Measurements from ENCODE around the gene NFIX. TPM values are rescaled to one million over a fixed set of nuclear protein-coding genes. Genes with fewer than 3 reads are reported as not detected.
"Not testable (repeated sequence)": the region's sequence is repeated elsewhere in the genome, so short reads cannot be mapped to it uniquely, and the experiment has no call there.

NFIX gene
- total and polyA plus RNA-seq, 5 donors: 67.4 to 168 (median 146) TPM

DNA sequence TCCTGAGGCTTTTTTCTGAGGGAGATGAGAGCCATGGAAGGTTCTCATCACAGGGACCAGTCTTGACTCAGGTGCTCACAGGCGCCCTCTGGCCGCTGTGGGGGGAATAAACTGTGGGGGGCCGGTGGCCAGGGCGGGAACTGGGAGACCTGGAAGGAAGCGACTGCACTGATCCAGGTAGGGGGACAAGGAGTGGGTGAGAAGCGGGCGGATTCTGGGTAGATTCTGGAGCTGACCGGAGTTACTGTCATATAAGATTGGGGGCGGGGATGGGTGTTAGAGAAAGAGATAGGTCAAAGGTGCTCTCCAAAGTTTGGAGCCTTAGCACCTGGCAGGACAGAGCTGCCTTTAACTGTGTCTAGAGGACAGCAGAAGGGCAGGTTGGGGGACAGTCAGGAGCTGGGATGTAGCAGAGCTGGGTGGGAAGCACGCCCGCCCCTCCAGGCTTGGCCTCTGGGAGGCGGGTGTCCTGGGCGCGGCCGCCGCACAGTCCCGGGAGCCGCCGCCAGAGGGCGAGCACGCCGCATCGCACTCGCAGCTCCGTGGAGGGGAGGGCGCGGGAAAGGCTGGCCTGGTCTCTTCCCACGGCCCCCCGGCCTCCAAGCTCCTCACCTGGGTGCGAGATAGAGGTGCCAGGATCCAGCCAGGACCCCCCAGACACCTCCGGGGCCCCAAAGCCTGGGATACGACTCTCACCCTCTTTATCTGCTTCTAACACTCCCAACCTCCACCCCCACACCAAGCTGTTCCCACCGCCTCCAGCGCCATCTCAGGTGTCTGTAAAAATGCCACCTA is 30.1 kb upstream of the NFIX start:
- DNase-seq (peak; percentile 82 to 93 (median 93)), ATAC-seq (peak; percentile 92 to 94)
- peak overlapping the region; percentile 13 for H3K27ac ChIP-seq (ENCODE audit: low read length)
- H3K9me3 ChIP-seq (ENCODE audit: control insufficient read depth, low read length): no peaks in the 10 kb centered on the region
- no peaks in the 10 kb centered on the region for H3K4me1 ChIP-seq (ENCODE audit: control insufficient read depth, insufficient read depth, low read length)
- WGBS: 1% methylated on average over 34 of the region's 34 CpGs
- H3K27me3 ChIP-seq (ENCODE audit: control insufficient read depth, insufficient read depth): no peaks in the 10 kb centered on the region
- H3K4me3 ChIP-seq (ENCODE audit: low read length): peak overlapping the region; percentile 63
- intact Hi-C loops (cut with DNase I): loop anchor here in 1 of 4 donors (10.0 kb wide), 1 partner anchor 80 kb away; the partner anchor contains the start of genes DNASE2 and KLF1

DNA sequence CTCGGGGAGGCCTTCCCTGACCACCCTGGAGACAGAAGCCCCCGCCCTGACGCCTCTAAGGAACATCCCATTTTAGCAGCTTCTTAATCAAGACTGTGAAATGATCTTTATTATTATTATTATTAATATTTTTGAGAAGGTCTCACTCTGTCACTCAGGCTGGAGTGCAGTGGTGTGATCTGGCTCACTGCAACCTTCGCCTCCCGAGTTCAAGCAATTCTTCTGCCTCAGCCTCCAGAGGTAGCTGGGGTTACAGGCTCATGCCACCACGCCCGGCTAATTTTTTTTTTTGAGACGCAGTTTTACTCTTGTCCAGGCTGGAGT is 29.5 kb upstream of the NFIX start:
- no peaks in the 10 kb centered on the region for H3K4me1 ChIP-seq (ENCODE audit: control insufficient read depth, insufficient read depth, low read length)
- H3K27ac ChIP-seq (ENCODE audit: low read length): no peak overlapping the region
- no peaks in the 10 kb centered on the region for H3K9me3 ChIP-seq (ENCODE audit: control insufficient read depth, low read length)
- intact Hi-C loops (cut with DNase I): loop anchor here in 1 of 4 donors (10.0 kb wide), 1 partner anchor 81 kb away; the partner anchor contains the start of genes DNASE2 and KLF1
- 50% methylated on average over 8 of the region's 8 CpGs for WGBS
- DNase-seq: no peak
- no peaks in the 10 kb centered on the region for H3K27me3 ChIP-seq (ENCODE audit: control insufficient read depth, insufficient read depth)
- no peak for ATAC-seq
- H3K4me3 ChIP-seq (ENCODE audit: low read length): no peak overlapping the region

DNA sequence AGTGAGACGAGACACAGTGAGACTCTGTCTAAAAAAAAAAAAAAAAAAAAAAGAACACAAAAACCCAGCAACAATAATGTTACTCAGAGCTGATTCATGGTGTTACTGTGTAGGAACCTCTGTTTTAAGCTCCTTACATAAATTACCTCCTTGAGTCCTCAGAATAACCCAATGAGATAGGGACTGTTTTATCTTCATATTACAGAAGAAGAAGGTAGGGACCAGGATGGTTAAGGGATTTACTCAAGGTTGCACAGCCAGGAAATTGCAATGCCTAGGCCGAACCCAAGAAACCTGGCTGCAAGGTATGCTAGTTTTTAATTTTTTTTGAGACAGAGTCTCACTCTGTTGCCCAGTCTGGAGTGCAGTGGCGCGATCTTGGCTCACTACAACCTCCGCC is 27.4 kb upstream of the NFIX start:
- WGBS: 95% methylated on average over 5 of the region's 5 CpGs
- Histone ChIP-seq H3K4me1 (ENCODE audit: control insufficient read depth, insufficient read depth, low read length) (no peaks in the 10 kb centered on the region), H3K4me3 (ENCODE audit: low read length) (no peak overlapping the region), H3K9me3 (ENCODE audit: control insufficient read depth, low read length) (no peaks in the 10 kb centered on the region), H3K27me3 (ENCODE audit: control insufficient read depth, insufficient read depth) (no peaks in the 10 kb centered on the region), H3K27ac (ENCODE audit: low read length) (no peak overlapping the region)
- no peak for DNase-seq
- intact Hi-C loops (cut with DNase I): loop anchor here in 1 of 4 donors (10.0 kb wide), 1 partner anchor 83 kb away; the partner anchor contains the start of genes DNASE2 and KLF1
- no peak for ATAC-seq

DNA sequence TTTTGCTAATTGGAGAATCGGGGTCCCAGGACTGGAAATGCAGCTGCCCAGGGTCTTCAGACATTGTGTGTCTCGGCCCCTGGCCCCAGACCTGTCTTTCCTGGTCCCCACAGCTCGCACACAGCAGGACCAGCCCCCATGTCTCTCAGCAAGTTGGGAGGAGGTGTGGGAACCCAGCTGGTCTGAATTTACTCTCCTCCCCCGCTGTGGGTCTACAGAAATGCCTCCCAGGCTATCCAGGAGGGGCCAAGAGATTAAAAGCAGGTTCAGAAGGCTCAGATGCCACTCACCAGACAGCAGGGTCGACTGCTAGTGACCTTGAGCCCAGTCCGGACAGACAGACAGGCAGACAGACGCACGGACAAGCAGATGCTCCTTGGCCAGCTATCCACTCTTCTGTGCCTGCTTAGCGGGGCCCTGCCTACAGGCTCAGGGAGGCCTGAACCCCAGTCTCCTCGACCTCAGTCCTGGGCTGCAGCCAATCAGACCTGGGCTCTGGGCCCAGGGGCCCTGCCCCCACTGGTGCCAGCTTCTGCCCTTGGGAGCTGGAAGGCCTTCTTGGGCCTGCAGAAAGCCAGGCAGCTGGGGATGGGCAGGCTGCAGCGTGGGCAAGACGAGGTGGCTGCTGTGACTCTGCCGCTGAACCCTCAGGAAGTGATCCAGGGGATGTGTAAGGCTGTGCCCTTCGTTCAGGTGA is 25.8 kb upstream of the NFIX start, which contains the start of gene DAND5:
TSS of gene DAND5 (plus strand) at position 285 of the 697 bp plus-strand sequence. CDS start at position 370, 85 bp downstream.
- peak; percentile 53 to 89 (median 67) for DNase-seq
- intact Hi-C loops (cut with DNase I): loop anchor here in 1 of 4 donors (10.0 kb wide), 1 partner anchor 85 kb away; the partner anchor contains the start of genes DNASE2 and KLF1
- WGBS: 42% methylated on average over 14 of the region's 14 CpGs
- H3K27me3 ChIP-seq (ENCODE audit: control insufficient read depth, insufficient read depth): no peaks in the 10 kb centered on the region
- no peaks in the 10 kb centered on the region for H3K4me1 ChIP-seq (ENCODE audit: control insufficient read depth, insufficient read depth, low read length)
- no peak within 1 kb of the TSS for H3K4me3 ChIP-seq (ENCODE audit: low read length)
- H3K9me3 ChIP-seq (ENCODE audit: control insufficient read depth, low read length): no peaks in the 10 kb centered on the region
- ATAC-seq: peak; percentile 41 to 66
- peak within 1 kb of the TSS; percentile 44 for H3K27ac ChIP-seq (ENCODE audit: low read length)

DNA sequence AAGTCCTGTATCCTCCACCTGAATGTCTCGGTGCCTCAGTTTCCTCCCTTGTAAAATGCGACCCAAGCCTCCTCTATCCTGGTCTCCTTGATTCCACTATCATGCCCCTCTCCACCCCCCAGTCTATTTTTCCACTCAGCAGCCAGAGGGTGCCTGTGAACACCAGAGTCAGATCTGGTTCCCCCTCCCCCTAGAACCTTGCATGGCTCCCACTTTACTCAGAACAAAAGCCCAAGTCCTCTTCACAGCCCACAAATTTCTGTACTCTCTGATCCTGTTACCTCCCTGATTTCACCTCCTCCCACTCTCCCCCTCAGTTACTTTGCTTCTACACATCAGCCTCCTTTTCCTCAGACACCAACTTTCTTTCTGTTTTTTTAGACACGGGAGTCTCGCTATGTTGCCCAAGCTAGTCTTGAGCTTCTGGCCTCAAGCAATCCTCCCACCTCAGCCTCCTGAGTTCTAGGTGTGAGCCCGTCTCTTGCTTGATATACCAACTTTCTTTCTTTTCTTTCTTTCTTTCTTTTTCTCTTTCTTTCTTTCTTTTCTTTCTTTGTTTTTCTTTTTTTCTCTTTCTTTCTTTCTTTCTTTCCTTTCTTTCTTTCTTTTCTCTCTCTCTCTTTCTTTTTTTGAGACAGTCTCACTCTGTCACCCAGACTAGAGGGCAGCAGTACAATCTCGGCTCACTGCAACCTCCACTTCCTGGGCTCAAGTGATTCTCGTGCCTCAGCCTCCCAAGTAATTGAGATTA is 25.0 kb upstream of the NFIX start:
- intact Hi-C loops (cut with DNase I): loop anchor here in 2 of 4 donors (10.0 kb wide), 3 partner anchors 295 to 615 kb away; no protein-coding TSS in a partner anchor
- Histone ChIP-seq H3K27me3 (ENCODE audit: control insufficient read depth, insufficient read depth) (no peaks in the 10 kb centered on the region), H3K9me3 (ENCODE audit: control insufficient read depth, low read length) (no peaks in the 10 kb centered on the region), H3K4me3 (ENCODE audit: low read length) (no peak overlapping the region), H3K27ac (ENCODE audit: low read length) (peak overlapping the region; percentile 44), H3K4me1 (ENCODE audit: control insufficient read depth, insufficient read depth, low read length) (no peaks in the 10 kb centered on the region)
- no peak for ATAC-seq
- 83% methylated on average over 7 of the region's 7 CpGs for WGBS
- DNase-seq: no peak

DNA sequence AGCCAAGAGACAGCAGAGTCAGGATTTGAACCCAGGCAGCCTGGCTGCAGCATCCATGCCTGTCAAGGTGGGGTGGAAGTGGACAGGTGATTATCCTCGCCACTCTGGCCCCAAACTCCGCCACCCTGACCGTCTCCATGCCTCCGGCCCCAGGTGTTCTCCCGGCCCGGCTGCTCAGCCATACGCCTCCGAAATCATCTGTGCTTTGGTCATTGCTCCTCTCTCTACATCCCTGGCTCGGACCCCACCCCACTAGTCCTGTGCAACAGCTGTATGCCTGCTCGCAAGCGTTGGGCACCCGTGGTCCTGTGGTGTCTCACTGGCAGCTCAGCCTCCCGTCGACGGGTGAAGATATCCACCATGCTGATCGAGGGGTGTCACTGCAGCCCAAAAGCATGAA is 22.0 kb upstream of the NFIX start:
- Histone ChIP-seq H3K9me3 (ENCODE audit: control insufficient read depth, low read length) (no peaks in the 10 kb centered on the region), H3K4me1 (ENCODE audit: control insufficient read depth, insufficient read depth, low read length) (no peaks in the 10 kb centered on the region), H3K27ac (ENCODE audit: low read length) (no peak overlapping the region), H3K27me3 (ENCODE audit: control insufficient read depth, insufficient read depth) (no peaks in the 10 kb centered on the region), H3K4me3 (ENCODE audit: low read length) (no peak overlapping the region)
- intact Hi-C loops (cut with DNase I): loop anchor here in 2 of 4 donors (10.0 kb wide), 3 partner anchors 292 to 612 kb away; no protein-coding TSS in a partner anchor
- DNase-seq (peak in 1 of 3 donors; percentile 33), ATAC-seq (no peak)
- 77% methylated on average over 16 of the region's 16 CpGs for WGBS

DNA sequence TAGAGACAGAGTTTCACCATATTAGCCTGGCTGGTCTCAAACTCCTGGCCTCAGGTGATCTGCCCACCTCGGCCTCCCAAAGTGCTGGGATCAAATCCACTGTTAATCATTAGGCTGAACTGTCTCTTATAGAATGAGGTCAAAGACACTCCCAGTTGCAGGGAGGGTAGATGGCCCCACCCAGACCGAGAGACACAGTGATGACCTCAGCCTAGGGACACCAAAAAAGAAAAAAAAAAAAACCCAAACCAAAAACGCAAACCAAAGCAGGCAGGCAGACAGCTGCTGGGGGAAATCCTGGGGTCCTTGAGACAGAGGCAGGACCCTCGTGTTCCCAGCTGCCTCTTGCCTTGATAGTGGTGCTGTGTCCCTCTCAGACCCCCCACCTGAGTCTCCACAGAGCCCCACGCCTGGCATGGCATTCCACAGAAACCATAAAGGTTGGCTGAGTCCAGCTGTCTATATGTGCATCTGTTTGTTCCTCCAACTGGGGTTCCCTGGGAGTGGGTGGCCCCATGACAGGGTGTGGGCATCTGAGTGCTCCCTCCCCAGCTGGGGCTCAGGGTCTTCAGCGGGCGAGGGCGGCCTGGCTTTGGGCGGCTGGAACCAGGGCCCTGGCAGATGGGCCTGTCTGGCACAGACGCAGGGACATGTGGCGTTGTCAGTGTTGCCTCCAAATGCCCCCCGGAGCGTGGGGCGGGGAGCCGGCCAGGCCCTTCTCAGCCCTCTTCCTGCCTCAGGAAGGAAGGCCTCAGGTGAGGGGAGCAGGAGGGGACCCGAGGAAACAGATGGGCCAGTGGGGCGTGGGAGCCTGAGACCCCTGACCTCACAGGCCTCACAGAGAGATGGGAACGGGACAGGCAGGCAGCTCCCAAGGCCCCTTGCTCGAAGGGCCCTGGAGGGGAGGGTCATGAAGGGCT is 20.7 kb upstream of the NFIX start:
- Histone ChIP-seq H3K9me3 (ENCODE audit: control insufficient read depth, low read length) (no peaks in the 10 kb centered on the region), H3K4me3 (ENCODE audit: low read length) (no peak overlapping the region), H3K27ac (ENCODE audit: low read length) (no peak overlapping the region), H3K4me1 (ENCODE audit: control insufficient read depth, insufficient read depth, low read length) (no peaks in the 10 kb centered on the region), H3K27me3 (ENCODE audit: control insufficient read depth, insufficient read depth) (no peaks in the 10 kb centered on the region)
- intact Hi-C loops (cut with DNase I): loop anchor here in 3 of 4 donors (5.0 to 10.0 kb wide), 5 partner anchors 288 to 618 kb away; no protein-coding TSS in a partner anchor
- WGBS: 69% methylated on average over 19 of the region's 19 CpGs
- DNase-seq (peak in 2 of 3 donors; percentile 34 to 57), ATAC-seq (no peak)

DNA sequence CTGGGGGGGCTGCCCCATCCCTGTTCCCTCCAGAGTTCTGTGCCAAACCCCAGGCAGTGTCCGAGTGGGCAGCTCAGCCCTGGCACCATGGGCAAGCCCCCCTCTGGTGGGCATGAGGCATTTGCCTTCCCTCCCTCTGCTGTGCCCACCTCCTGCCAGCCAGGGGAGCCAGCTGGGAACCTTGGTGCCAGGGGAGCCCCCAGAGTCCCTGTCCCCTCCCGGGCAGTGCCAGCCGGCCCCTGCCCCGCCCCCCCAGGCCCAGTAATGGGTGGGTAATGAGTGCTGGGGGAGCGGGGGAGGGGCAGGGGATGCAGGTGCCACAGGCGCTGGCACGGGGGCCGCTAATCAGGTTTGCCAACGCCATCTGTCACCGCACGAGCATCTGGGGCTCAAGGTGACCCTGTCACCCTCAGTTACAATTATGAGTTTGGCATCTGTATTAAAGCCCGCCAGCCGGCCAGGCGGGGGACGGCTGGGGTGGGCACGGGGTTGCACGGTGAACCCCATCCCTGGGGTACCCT is 20.0 kb upstream of the NFIX start:
- Histone ChIP-seq H3K4me1 (ENCODE audit: control insufficient read depth, insufficient read depth, low read length) (no peaks in the 10 kb centered on the region), H3K9me3 (ENCODE audit: control insufficient read depth, low read length) (no peaks in the 10 kb centered on the region), H3K27me3 (ENCODE audit: control insufficient read depth, insufficient read depth) (no peaks in the 10 kb centered on the region), H3K27ac (ENCODE audit: low read length) (no peak overlapping the region), H3K4me3 (ENCODE audit: low read length) (no peak overlapping the region)
- 70% methylated on average over 17 of the region's 17 CpGs for WGBS
- no peak for ATAC-seq
- DNase-seq: peak in 2 of 3 donors; percentile 57 to 64
- intact Hi-C loops (cut with DNase I): loop anchor here in 3 of 4 donors (5.0 to 10.0 kb wide), 5 partner anchors 287 to 617 kb away; no protein-coding TSS in a partner anchor

DNA sequence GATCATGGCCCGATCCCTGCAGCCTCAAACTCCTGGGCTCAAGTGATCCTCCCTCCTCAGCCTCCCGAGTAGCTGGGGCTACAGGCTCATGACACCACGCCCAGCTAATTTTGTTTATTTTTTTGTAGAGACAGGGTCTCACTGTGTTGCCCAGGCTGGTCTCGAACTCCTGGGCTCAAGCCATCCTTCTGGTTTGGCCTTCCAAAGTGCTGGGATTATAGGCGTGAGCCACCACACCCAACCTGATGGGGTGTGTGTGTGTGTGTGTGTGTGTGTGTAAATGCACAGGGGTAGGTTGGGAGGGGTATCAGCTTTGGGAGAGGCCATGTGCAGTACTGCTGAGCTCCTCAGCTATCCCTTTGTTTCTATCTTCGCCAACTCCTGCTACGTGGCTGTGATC is 19.2 kb upstream of the NFIX start:
- not testable (repeated sequence) for H3K4me3 ChIP-seq (ENCODE audit: low read length); H3K27me3 ChIP-seq (ENCODE audit: control insufficient read depth, insufficient read depth); H3K27ac ChIP-seq (ENCODE audit: low read length); H3K4me1 ChIP-seq (ENCODE audit: control insufficient read depth, insufficient read depth, low read length); ATAC-seq; H3K9me3 ChIP-seq (ENCODE audit: control insufficient read depth, low read length)
- intact Hi-C loops (cut with DNase I): loop anchor here in 3 of 4 donors (5.0 to 10.0 kb wide), 5 partner anchors 286 to 616 kb away; no protein-coding TSS in a partner anchor
- DNase-seq: peak in 1 of 3 donors; percentile 10
- WGBS: 83% methylated on average over 7 of the region's 7 CpGs

Measured in right cardiac atrium (tissue), 5 donors.